ENCODE results near the gene JAM3. TPM values are rescaled to one million over a fixed set of nuclear protein-coding genes. Genes with fewer than 3 reads are reported as not detected.

JAM3 gene
- total RNA-seq, 2 donors from 2014 or later: 21.3 to 157 TPM

DNA sequence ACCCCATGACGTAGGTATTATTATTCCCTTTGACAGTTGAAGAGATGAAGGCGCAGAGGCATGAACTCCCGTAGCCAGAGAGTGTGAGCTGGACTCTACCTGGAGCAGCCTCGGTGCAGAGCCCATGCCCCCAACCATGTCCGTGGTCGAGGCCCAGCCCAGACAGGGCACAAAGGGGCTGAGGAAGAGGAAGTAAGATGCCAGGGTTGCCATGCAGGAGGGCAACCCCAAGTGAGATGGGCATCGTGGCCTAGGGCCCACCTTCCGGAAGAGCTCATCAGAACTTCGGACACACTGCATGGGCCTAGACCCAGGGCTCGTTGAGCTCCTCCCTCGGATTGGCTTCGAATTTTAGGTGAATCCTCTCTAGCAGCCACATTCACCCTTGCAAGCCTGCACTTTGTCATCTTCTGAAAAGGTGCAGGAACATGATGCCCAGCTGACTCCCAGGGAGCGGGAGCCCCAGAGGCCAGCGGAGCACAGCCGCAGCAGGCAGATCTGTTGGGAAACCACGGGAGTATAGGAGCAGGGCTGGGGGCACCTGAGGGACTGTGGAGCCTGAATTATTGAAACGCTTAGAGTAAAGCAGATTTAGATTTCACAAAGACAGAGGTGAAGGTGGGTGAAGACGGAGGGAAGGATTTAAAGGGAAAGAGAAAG, 29.0 kb upstream of the JAM3 start:
- Histone ChIP-seq H3K27me3 (replicated peaks; ENCODE audit: insufficient read depth) (no peaks in the 10 kb centered on the region), H3K4me3 (no peak overlapping the region), H3K9me3 (no peaks in the 10 kb centered on the region), H3K27ac (peak overlapping the region; percentile 16 to 32), H3K36me3 (no peaks in the 10 kb centered on the region), H3K4me1 (replicated peaks) (peaks cover 5% of the 10 kb centered on the region)
- WGBS: 90% methylated on average over 18 of the region's 18 CpGs
- intact Hi-C loops (cut with DNase I): no loop called here
- no peak for DNase-seq (ENCODE audit: low spot score)
- TF ChIP-seq POLR2AphosphoS5 (IDR thresholded peaks at IDR 0.05) (no peak), POLR2A (IDR thresholded peaks at IDR 0.05) (no peak)
- TF ChIP-seq, protein P1, sequence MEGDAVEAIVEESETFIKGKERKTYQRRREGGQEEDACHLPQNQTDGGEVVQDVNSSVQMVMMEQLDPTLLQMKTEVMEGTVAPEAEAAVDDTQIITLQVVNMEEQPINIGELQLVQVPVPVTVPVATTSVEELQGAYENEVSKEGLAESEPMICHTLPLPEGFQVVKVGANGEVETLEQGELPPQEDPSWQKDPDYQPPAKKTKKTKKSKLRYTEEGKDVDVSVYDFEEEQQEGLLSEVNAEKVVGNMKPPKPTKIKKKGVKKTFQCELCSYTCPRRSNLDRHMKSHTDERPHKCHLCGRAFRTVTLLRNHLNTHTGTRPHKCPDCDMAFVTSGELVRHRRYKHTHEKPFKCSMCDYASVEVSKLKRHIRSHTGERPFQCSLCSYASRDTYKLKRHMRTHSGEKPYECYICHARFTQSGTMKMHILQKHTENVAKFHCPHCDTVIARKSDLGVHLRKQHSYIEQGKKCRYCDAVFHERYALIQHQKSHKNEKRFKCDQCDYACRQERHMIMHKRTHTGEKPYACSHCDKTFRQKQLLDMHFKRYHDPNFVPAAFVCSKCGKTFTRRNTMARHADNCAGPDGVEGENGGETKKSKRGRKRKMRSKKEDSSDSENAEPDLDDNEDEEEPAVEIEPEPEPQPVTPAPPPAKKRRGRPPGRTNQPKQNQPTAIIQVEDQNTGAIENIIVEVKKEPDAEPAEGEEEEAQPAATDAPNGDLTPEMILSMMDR (IDR thresholded peaks at IDR 0.05): no peak

DNA sequence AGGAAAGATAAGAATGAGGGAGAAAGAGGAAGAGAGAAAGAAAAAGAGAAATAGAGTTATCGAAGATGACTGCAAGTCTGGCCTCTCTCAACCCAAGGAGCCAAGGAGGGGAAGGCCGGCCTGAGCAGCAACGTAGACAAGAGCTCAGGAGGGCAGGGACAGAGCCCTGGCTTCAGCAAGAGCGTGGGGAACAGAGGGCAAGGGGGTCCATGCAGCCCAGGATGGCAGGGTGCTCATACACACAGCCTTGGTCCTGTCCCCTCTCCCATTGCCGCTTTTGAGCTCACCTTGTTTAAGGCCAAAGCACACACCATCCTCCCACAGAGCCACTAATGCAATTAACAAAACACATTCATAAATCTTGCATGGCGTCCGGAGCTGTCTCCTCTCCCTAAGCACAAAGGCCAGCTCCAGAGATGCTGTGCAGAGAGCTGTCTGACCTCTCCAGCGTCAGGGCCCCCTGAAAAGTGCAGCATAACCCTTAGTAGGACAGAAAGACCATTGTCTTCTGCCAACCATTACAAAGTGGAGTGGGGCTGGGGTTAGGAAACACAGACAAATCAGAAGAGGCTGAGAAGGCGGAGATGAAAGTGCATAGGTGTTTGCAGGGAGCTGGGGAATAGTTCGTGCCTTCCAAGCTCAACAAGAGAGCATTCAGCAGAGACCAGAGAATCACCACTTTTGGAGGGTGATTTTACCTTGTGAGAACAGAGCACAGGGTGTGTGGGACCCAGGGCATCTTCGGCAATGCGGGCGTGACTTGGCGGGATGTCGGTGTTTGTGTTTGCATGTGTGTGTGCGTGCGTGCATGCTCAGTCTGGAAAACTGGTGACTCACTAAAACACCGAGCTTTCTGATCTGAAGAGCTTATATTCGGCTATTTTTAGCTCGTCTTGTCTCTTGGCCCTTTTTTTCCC, 28.2 kb upstream of the JAM3 start:
- no peak overlapping the region for H3K4me3 ChIP-seq
- H3K27me3 ChIP-seq (replicated peaks; ENCODE audit: insufficient read depth): no peaks in the 10 kb centered on the region
- intact Hi-C loops (cut with DNase I): no loop called here
- peak overlapping the region in 1 of 2 donors; percentile 19 for H3K27ac ChIP-seq
- 58% methylated on average over 20 of the region's 20 CpGs for WGBS
- peaks cover 5% of the 10 kb centered on the region for H3K4me1 ChIP-seq (replicated peaks)
- TF ChIP-seq, protein P1 (IDR thresholded peaks at IDR 0.05): no peak
- TF ChIP-seq POLR2A (IDR thresholded peaks at IDR 0.05): no peak
- peak; percentile 10 for TF ChIP-seq POLR2AphosphoS5 (IDR thresholded peaks at IDR 0.05)
- no peak for DNase-seq (ENCODE audit: low spot score)
- H3K36me3 ChIP-seq: no peaks in the 10 kb centered on the region
- H3K9me3 ChIP-seq: no peaks in the 10 kb centered on the region

DNA sequence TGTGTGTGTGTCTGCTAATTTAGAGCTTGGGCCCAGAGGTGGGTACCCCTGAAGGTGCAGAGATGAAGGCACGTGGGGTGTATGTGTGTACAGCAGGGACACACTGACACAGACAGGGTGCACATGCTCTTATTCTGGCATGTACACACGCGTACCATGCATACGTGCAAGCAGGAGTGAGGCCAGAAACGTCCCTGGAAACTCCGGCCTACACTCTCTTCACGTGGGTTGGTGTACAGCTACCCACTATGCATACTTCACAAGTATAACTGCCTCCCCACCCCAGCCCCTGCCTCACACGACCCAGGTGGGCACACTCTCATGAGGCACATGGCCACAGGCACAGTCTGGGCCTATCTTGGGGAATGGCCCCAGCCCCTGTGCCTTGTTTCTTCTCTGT, 27.5 kb upstream of the JAM3 start:
- Histone ChIP-seq H3K27ac (no peak overlapping the region), H3K36me3 (no peaks in the 10 kb centered on the region), H3K4me1 (replicated peaks) (peaks cover 3% of the 10 kb centered on the region), H3K4me3 (no peak overlapping the region), H3K27me3 (replicated peaks; ENCODE audit: insufficient read depth) (no peaks in the 10 kb centered on the region), H3K9me3 (no peaks in the 10 kb centered on the region)
- TF ChIP-seq, protein P1 (IDR thresholded peaks at IDR 0.05): no peak
- TF ChIP-seq POLR2A (IDR thresholded peaks at IDR 0.05): no peak
- TF ChIP-seq POLR2AphosphoS5 (IDR thresholded peaks at IDR 0.05): no peak
- WGBS: 77% methylated on average over 8 of the region's 8 CpGs
- DNase-seq (ENCODE audit: low spot score): no peak
- intact Hi-C loops (cut with DNase I): no loop called here

DNA sequence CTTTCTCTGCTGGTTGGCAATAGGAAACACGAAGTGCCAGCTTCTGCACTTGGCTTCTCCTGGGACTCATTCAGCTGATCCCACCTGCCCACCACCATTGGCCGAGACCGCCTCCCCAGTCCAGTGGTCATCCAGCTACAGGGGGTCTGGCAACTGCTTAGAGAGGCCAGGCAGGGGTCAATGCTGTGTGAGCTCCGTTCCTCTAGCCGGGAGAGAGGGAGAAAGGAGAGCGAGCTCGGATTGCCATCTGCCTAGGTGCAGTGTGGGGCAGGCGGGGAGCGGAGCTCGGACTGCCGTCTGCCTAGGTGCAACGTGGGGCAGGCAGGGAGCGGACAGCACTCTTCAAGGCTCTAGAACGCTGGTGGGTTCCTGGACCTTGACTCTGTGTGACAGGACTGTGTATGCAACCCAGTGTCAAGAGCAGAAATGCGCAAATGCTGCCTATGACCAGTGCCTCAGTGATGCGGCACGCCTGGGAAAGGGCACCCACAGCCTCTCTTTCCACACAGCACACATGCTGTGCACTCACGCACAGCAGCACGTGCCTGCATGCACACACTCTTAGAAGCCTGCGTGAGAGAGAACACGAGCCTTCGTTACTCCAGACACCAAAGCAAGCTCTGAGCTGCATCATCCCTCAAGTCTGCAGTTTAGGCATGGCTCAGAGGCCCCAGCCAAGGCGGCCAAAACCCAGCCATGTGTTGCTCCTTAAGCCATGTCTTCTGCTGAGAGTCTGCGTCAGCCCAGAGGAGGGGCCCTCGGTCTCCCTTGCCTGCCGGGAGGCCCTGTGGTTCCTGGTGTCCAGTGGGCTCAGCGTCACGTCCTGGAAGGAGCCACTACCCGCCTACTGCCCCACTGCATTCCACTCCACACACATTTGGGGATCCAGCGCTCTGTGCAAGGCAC, 26.8 kb upstream of the JAM3 start:
- H3K27ac ChIP-seq: no peak overlapping the region
- H3K36me3 ChIP-seq: no peaks in the 10 kb centered on the region
- no peaks in the 10 kb centered on the region for H3K27me3 ChIP-seq (replicated peaks; ENCODE audit: insufficient read depth)
- no peak for DNase-seq (ENCODE audit: low spot score)
- H3K4me3 ChIP-seq: no peak overlapping the region
- H3K4me1 ChIP-seq (replicated peaks): no peaks in the 10 kb centered on the region
- no peaks in the 10 kb centered on the region for H3K9me3 ChIP-seq
- no peak for TF ChIP-seq POLR2AphosphoS5 (IDR thresholded peaks at IDR 0.05)
- TF ChIP-seq, protein P1 (IDR thresholded peaks at IDR 0.05): no peak
- TF ChIP-seq POLR2A (IDR thresholded peaks at IDR 0.05): no peak
- 92% methylated on average over 30 of the region's 30 CpGs for WGBS
- intact Hi-C loops (cut with DNase I): no loop called here

Data from prostate gland (tissue), 2 donors.